Stimulated activated CD8-positive, alpha-beta memory T cell treated with anti-CD3 and anti-CD28 coated beads, Interleukin-15, amount 100 ng/mL, for 1 hour (primary cell): ENCODE results near the gene PROP1.
"Not testable (repeated sequence)": the region's sequence is repeated elsewhere in the genome, so short reads cannot be mapped to it uniquely, and the experiment has no call there.

Experiments used
- DNase-seq: peaks from one replicate; pipeline ENCODE4 v3.0.0-alpha.2; 2020; ENCODE audit warnings: low read depth

PROP1 gene

DNA sequence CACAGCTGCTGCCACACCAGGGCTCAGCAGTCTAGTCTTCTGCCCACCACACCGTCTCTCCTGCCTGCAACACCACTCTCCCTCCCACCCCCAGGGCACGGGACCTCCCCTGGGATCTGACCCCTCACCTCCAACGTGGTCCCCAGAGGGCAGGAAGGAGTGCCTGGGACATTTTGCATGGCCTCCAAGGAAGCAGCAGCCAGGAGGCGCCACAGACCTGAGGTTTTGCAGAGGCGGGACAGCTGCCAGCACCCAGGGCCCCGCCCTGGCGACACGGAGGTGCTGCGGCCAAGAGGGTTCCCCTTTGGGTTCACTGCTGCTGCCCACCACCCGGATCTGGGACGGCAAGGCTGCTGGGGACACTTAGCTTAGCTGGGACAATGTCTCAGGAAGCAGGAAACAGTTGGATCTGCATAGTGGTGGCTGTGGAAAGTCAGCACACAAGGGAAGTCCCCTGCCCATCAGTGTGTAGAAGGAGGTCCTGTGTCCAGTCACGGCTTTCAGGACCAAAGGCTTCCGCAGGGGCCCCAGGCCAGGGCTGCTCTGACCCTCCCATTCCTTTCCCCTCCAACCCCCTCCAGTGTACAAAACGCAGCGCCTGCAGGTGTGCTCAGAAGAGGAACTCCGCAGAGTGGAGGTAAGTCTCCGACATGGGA, 13.8 kb downstream of the PROP1 start:
- no peak for DNase-seq

DNA sequence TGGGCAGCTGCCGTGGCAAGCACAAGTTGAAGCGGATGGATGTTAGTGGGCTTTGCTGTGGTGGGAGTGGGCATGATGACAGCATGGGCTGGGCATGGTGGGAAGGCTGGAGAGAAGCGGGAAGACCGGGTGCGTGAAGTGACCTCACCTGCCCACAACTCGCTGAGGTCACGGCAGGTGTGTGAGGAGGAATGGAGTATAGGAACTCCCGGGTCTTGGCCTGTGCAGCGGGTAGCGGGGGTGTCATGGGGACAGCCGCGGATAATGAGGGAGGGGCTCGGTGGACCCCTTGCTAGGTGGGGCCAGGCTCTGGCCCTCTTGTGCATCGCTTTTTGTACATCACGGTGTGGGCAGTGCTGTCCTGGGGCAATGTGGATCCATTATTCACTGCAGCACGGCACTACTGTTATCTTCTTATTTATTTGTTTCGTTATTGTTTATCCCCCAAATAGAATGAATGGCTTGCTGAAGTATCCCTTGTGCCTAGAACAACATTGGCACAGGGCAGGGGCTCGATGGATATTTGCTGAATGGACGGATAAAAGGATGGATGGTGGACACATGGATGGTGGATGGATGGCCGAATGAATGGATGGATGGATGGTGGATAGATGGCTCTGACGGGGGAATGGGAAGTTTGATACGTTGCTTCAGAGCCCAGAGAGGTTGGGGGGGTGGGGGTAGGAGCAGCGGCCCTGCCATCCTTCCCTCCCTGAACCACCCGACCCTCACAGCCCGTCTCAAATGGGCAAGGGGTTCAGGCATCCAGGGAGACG, 14.6 kb downstream of the PROP1 start:
- DNase-seq = no peak

DNA sequence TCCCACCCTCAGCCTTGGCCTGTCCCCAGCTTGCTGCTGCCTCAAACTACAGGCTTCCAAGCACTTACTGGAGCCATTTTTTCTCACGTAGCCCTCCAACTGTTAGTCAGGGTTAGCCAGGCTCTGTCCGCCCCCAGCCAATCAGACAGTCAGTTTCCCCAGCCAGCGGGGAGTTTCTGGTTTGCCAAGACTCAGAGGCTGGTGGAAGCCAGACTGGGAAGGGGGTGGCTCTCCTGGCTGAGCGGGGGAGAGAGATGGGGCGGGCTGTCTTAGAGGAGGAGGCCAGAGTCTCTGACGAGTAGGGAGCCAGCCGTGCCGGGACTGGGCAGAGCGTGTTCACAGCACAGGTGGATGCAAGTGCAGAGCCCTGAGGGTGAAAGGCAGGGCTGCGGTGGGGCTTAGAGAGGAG, 15.3 kb downstream of the PROP1 start:
- DNase-seq = no peak

DNA sequence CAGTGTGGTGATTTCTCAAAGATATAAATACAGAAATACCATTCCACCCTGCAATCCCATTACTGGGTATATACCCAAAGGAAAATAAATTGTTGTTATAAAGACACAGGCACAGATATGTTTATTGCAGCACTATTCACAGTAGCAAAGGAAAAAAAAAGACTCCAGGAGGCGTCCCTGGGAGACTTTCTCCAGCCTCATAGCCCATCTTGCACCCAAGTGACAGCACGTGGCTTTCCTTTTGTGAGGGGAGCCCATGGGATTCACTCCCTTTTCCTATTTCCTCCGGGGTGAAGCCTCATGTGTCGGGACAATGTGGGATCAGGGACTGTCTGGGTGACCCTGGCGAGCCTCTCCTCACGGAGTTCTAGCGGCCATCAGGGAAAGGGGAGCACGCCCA, 18.4 kb downstream of the PROP1 start:
- not testable (repeated sequence) for DNase-seq

DNA sequence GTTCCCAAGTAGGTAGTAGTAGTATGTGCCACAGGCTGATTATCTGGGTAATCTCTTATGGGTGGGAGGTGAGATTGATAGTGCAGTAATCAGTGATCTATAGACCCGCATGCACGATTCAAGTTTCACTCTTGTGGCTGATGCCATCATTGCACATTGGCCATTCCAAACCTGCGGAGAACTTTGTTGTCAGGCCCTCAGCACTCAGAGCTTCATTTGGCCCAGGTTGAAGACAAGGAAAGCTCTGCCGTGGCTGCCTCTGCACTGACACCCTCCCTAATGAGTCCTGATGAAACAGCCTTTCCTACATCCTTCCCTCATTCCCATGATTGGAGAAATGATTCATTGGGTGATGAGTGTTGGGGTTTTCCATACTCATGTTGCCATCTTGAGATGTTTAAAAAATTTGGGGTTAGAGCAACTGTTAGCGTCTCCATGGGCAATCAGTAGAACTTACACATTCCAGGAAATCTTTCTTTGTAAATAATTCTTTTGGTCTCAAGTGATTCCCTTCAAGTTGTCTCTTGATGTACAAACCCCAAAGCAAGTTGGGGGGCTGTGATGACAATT, 22.9 kb downstream of the PROP1 start:
- no peak for DNase-seq

DNA sequence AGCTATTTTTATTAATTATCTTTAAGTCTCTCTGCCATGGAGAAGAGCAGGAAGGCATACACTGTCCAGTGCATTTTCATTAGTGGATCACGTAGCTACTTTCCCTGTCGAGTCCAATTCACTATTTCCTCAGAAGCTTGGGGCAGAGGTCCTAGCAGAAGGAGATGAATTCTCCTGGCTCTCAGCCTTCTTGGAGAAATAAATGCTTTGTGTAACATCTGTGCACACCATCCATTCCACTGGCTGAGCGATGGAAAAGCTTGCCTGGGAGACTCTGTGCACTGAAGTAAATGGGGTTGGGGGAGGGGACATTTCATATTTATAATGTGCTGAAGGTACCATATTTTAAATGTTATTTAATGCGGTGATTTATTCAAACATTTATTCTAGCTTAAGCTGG, 23.4 kb downstream of the PROP1 start:
- DNase-seq = no peak

DNA sequence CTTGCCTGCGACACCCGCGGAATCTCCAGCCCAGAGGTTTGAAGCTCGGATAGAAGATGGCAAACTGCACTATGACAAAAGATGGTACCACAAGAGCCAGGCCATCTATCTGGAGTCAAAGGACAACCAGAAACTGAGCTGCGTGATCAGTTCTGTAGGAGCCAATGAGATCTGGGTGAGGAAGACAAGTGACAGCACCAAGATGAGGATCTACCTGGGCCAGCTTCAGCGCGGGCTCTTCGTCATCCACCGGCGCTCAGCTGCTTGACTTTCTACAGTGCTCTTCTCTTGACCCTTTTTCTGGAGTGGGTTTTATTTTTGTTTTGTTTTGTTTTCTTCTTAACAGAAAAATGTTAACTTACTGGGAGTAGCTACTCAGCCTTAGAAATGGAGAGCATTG, 24.0 kb downstream of the PROP1 start:
- DNase-seq = not testable (repeated sequence)

DNA sequence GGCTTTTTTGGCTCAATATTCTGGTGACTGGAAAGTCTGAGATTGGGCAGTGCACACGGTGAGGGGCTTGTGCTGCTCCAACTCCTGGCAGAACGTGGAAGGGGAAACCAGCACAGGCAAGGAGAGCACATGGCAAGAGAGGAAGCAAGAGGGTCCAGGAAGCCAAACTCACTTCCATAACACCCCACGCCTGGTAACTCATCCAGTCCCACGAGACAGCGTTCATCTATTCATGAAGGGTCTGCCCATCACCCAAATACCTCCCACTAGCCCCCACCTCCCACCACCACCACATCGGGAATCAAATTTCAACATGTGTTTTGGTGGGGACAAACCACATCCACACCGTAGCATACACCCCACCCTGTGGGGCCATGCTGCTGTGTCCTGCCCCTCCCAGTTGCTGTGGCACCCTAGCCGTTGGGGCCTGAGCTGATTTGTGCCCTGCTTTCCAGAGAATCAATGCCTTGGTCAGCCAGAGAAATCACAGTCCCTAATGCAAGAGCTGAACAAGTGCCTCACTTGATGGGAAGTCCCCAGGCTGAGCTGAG, 27.3 kb downstream of the PROP1 start:
- no peak for DNase-seq

DNA sequence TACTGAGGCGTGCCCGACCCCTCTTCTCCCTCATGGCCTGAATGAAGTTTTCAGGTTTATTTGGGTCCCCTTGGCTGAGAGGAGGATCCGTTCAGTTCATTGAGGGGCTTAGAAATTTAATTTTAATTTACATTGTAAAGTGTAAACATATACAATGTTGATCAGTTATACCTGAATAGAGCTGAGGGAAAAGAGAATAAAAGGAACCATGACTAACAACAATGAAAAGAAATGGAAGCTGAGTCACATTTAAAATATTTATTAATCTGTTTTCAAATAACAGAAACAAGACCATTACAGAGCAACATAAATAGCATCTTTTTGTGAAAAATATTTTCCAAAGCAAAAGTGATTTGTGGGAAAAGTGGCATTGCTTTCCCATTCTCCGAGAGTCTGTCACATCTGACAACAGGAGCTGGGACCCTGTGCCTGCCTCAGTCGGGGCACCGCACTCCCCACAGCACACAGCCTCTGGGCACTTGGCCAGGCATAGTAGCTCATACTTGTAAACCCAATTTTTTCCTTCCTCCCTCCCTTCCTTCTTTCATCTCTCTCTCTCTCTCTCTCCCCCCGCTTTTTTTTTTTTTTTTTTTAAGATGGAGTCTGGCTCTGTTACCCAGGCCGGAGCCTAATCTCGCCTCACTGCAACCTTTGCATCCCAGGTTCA, 28.7 kb downstream of the PROP1 start:
- no peak for DNase-seq

DNA sequence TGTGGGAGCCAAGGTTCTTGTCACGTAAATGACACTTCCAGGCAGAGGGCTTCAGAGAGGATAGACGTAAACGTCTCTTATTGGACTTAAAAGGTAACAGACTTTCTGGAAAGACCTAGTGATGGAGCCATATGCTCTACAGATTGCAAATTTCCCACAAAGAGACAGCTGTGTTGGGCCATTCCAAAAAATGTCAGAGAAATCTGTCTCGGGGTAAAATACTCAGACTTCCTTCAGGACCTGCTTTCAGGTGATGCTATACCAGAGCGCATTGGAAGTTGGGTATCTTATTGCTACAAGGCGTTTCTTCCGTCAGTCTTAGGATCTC, 29.2 kb downstream of the PROP1 start:
- DNase-seq = no peak

DNA sequence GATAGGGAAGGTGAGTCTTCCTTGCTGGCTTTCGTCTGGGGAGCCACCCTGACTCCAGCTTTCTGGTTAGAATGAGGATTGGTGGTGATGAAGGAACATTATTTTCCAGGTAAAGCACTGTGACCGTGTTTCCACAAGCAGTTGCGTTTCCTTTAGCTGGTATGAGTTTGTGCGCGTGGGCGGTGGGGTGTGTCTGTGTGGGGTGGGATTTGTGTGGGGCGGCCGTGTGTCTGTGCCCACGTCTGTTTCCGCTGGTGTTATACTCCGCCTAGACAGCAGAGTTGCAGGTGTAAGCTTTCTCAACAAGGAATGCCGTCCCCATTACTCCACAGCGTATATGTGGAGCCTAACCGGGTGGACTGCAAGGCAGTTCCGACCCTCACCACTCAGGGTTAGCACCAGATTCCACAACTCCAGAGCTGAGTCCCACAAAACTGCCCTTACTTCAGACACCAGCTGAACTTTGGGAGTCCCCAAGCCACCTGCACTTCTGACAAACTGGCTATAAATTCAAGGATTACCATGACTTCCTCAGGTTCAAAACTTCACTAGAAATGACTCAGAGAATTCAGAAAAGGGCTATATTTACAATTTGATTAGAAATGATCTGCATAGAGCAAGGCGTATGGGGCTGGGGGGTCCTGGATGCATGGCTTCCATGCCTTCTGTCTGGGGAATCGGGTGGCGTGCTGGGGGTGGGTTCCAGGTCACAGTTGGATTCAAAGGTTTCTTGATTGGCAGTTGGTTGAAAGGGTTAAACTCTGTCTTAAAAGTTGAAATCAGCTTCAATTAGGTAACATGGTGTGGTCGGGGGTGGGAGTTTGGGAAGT, 29.8 kb downstream of the PROP1 start:
- no peak for DNase-seq

DNA sequence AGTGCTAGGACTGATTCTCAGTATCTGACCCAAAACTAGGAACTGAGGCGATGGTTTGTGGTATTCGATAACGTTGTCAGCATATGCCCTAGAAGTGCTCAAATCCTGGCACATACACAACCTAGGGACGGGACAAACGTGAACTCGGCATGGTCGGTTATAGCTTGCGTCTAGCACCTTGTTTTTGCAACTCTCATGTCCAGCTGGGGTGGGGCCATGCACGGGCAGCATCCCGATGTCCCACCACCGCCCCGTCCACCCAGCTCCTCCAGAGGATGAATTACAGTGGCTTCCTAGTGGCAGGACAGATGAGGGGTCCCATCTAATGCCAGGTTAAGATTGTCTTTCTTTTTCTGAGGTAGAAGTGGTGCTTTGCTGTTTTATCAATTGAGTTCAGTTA, 31.6 kb downstream of the PROP1 start:
- DNase-seq = no peak

DNA sequence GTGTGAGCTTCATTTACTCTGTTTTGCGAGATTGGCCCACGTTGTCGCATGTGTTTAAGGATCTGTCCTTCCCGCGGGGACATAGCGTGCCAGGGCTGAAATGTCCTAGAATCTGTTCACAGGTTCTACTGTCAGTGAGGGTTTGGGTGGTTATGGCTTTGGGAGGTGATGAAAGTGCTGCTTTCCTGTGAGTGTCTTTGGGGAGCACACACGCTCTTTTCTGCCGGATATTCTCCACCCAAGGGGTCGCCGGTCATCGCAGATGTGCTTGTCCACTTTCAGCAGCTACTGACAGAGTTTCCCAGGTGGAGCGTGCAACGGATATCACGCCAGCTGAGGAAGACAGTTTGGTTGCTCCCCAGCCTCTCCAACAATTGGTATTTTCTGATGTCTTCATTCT, 32.1 kb downstream of the PROP1 start:
- no peak for DNase-seq

DNA sequence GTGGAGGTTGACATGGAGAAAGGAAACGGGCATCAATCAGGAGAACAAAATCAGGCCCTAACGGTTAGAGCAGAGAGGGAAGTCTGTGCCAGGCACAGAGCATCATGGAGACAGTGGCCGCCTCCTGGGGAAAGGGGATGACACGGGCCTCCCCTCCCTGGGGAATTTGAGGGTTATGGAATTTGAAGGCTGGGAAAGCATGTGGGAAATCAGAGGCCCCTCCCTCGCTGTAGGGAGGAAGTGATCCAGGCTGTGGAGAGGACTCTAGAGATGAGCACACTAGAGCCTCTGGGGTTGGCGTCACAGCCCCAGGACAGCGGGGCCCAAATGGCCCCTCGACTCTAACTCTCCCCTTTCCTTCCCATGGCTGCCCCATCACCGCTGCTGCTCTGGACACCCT, 36.7 kb downstream of the PROP1 start:
- no peak for DNase-seq

DNA sequence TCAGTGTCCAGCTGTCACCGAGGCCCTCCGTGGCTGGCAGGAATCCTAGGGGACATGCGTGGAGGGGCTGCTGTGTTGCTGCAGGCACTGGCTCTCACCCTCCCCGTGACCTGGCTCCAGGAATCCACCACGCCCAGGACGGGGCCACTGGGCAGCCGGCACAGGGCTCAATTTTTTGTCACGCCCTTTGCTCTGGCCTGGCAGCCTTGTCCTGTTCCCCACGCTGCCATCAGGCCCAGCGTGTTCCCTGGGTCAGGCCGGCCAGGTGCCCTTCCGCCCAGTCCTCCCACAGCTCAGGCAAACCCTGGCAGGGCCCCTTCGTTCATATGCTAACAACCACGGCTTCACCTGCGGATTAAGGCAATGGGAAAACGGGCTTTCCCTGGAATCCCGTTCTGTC, 37.3 kb downstream of the PROP1 start:
- no peak for DNase-seq

DNA sequence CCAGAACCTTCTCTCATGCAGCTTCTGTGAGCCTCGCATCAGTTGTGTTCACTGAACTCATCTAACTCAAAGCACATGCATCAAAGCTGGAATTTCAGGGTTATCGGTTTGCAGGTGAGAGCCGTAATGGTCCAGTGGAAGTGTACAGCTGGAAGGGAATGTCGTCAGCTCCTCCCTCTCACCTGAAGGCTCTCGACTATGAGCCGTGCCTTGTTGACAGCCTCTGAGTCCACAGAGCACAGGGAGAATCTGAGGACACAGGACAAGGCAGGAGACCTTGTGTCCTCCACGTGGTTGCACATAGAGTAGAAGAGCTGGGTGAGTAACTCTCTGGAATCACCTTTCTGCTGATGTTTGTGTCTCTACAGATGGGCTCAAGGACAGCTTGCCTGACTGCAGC, 38.8 kb downstream of the PROP1 start:
- DNase-seq = no peak

DNA sequence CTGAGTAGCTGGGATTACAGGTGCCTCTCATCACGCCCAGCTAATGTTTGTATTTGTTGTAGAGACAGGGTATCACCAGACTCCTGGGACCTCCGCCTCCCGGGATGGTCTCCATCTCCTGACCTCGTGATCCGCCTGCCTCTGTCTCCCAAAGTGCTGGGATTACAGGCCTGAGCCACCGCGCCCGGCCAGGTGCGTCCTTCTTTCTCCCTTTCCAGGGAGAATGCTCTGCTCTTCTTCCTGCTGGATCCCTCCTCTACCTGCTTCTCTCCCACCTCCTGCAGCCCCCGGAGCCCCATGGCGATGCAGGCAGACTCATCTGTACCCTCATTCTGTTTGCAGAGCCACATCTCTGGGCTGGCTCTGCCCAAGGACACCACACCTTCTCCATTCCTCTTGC, 42.9 kb downstream of the PROP1 start:
- not testable (repeated sequence) for DNase-seq

DNA sequence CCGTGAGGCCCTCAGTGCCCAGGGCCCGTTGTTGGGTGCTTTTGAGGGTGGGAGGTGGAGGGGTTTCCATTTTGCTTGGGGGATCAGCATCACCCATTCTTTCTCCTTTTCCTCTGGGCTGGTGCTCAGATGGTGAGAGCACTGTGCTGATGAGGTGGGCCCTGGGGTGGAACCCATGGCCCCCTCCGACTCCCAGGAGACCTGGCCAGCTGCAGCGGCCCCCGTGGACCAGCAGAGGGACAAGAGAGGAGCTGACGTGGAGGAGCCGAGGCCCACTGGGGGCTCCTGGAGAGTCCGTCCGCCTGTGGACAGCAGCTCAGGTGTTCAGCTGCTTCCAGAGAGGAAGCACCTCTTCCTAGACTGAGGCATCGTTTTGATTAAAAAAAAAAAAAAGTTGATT, 46.4 kb downstream of the PROP1 start:
- not testable (repeated sequence) for DNase-seq

DNA sequence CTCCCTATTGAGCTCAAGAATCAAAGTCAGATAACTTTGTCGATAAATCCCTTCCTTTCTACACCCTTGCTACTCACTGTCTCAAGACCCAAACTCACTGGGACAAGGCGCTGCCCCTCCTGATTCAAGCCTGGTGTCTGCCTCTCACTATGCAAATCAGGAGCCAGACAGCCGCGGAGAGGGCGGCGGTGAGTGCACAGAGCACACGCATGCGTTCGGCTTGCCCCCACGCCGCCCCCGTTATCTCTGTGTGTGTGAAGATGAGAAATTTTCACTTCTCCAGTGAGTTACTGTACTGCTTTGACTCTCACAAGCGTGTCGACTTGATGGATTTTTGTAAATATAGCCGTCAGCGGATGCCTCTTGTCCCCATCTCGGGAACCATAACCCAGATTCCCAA, 47.0 kb downstream of the PROP1 start:
- not testable (repeated sequence) for DNase-seq

DNA sequence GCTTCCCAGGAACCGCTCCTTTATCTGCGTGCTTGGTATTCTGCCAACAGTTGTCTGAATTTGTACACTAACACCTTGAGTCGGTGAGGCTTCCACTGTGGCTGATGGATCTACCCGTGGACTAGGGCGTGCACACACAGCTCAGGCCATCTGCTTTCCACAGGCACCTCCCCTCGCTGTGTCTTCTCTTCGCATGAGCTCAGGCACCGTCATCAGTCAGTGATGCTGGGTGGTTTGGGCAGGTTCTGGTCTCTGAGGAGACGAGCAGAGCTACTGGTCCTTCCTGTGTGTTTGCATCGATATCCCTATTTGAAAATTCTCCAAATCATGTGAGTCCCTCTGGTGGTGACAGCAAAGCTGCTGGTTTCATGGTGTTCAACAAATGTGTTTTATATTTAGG, 48.1 kb downstream of the PROP1 start:
- DNase-seq = not testable (repeated sequence)

DNA sequence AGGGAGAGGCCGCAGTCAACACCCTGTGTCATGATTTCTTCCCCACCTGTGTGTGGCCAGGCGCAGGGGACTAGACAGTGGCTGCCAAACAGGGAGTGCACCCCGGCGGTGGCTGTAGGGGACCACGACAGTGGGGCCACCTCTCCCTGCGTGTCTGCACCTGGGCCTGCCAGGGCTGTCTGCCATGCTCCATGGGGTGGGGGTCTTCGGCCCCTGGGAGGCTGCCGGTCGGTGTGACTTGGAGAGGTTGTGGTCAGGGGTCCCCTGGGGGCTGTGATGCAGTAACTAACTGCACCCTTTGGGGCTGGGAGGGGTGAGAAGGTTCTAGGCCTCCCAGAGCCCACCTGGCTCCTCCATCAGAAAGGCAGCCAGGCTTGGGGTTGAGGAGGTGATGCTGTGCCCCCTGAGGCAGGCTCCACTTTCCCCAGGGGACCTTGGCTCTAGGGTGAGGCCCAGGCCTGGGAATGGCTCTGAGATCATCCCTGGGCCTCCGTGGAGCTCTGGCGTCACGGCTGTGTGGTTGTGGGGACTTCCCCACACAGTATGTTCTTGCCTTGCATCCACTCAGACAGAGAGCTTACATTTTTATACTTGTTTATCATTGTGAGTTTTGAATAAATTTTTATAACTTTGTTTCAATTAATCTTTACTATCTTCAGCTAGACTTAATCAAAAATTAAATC, 50.3 kb downstream of the PROP1 start:
- not testable (repeated sequence) for DNase-seq
